HG03520 (cell line): ENCODE data around the gene GNA12.
A peak's percentile ranks its signal among the peaks of the same experiment; 100 is the strongest.

Experiments
- ATAC-seq: cut with Tn5 transposase; IDR thresholded peaks from one replicate; pipeline ENCODE4 v1.9.1; 2021; ENCODE audit warnings: mild to moderate bottlenecking, moderate library complexity; ENCODE audit not compliant: unreplicated experiment

Gene GNA12

GRCh38 chr7:2718296-2718965 lies 125.7 kb downstream of the GNA12 start:
- no peak for ATAC-seq

- no peak for ATAC-seq
Observed at GRCh38 chr7:2717293-2718261, 126.5 kb downstream of the GNA12 start.

- ATAC-seq: no peak
Observed at GRCh38 chr7:2716906-2717292, 127.2 kb downstream of the GNA12 start.

GRCh38 chr7:2716488-2716887 lies 127.6 kb downstream of the GNA12 start:
- no peak for ATAC-seq

GRCh38 chr7:2715341-2716231 lies 128.5 kb downstream of the GNA12 start:
- ATAC-seq: no peak

GRCh38 chr7:2714636-2715035 lies 129.5 kb downstream of the GNA12 start:
- ATAC-seq: no peak

- no peak for ATAC-seq
Observed at GRCh38 chr7:2713978-2714377, 130.1 kb downstream of the GNA12 start.

GRCh38 chr7:2713370-2713769 lies 130.7 kb downstream of the GNA12 start:
- ATAC-seq: no peak

- ATAC-seq: no peak
Observed at GRCh38 chr7:2711895-2712675, 132.0 kb downstream of the GNA12 start.

GRCh38 chr7:2710901-2711551 lies 133.1 kb downstream of the GNA12 start:
- peak; percentile 28 for ATAC-seq

GRCh38 chr7:2710286-2710655 lies 133.8 kb downstream of the GNA12 start:
- ATAC-seq: peak; percentile 54

GRCh38 chr7:2709553-2710285 lies 134.4 kb downstream of the GNA12 start:
- peak; percentile 57 for ATAC-seq

GRCh38 chr7:2708547-2709310 lies 135.4 kb downstream of the GNA12 start:
- ATAC-seq: no peak

- ATAC-seq: no peak
Observed at GRCh38 chr7:2708041-2708440, 136.1 kb downstream of the GNA12 start.

GRCh38 chr7:2707481-2707880 lies 136.6 kb downstream of the GNA12 start:
- ATAC-seq: no peak

- ATAC-seq: no peak
Observed at GRCh38 chr7:2706685-2707126, 137.4 kb downstream of the GNA12 start.

GRCh38 chr7:2705371-2706096 lies 138.6 kb downstream of the GNA12 start:
- no peak for ATAC-seq

GRCh38 chr7:2702594-2702957 lies 141.5 kb downstream of the GNA12 start:
- no peak for ATAC-seq
